Measurements from ENCODE around the gene COLEC11.

- TF ChIP-seq CTCF (IDR thresholded peaks at IDR 0.05 in 2 of 3, conservative IDR thresholded peaks at IDR 0.05 in 1 of 3; ENCODE audit: insufficient read depth in 2 of 3, low read depth in 1 of 3, low read length in 3 of 3) (no peak), YBX1 (IDR thresholded peaks at IDR 0.05) (no peak), SP1 (CRISPR knock-in tag; IDR thresholded peaks at IDR 0.05) (no peak), ZNF24 (IDR thresholded peaks at IDR 0.05) (no peak), YY1 (IDR thresholded peaks at IDR 0.05; ENCODE audit: borderline replicate concordance in 1 of 3, control insufficient read depth in 1 of 3, extremely low read depth in 1 of 3, insufficient read depth in 3 of 3, insufficient read length in 1 of 3, insufficient replicate concordance in 2 of 3, low read depth in 1 of 3, low read length in 2 of 3) (no peak), NBN (IDR thresholded peaks at IDR 0.05; ENCODE audit: low read depth) (no peak), TSHZ1 (CRISPR knock-in tag; IDR thresholded peaks at IDR 0.05) (no peak), MED1 (CRISPR knock-in tag; IDR thresholded peaks at IDR 0.05; ENCODE audit: borderline replicate concordance) (no peak), HBP1 (CRISPR knock-in tag; IDR thresholded peaks at IDR 0.05) (no peak), EHMT2 (IDR thresholded peaks at IDR 0.05) (no peak), SIN3B (IDR thresholded peaks at IDR 0.05; ENCODE audit: low read depth) (no peak)
Observed at GRCh38 chr2:3657881-3658280, 63.0 kb downstream of the COLEC11 start, which contains the start of gene ALLC.
